OCI-LY7 (cell line): ENCODE results near the gene LIMK2. TPM values are rescaled to one million over a fixed set of nuclear protein-coding genes. Genes with fewer than 3 reads are reported as not detected.

Source experiments
- BruUV-seq: library from RNA; stranded (reverse); fragments of 400-500 nt; replicated peaks from 2 replicates; lab custom pipeline; 2021; lab: Mats Ljungman, UMichigan
- CTCF ChIA-PET: fragments of 300-600 bp; sonication (Branson Sonifier 250); formaldehyde crosslinking; loops from one replicate; lab custom pipeline; 2022; ENCODE audit warnings: antibody characterized with exemption; ENCODE audit not compliant: unreplicated experiment; lab: Charles Lee
- POLR2A ChIA-PET: fragments of 300-600 bp; sonication (Branson Sonifier 250); formaldehyde crosslinking; loops from one replicate; lab custom pipeline; 2022; ENCODE audit warnings: antibody characterized with exemption; lab: Charles Lee
- DNase-seq: peaks from one replicate; pipeline ENCODE4 v3.0.0-alpha.2; 2015; ENCODE audit warnings: low spot score
- H2AFZ ChIP-seq: fragments of 200-600 bp; sonication (generic), shearing (Covaris generic); 2 replicates; pipeline ENCODE4 v1.6.1; 2014; ENCODE audit warnings: mild to moderate bottlenecking, antibody characterized with exemption, low read length, moderate library complexity
- H3K27ac ChIP-seq: fragments of 200-600 bp; sonication (generic); 2 replicates; pipeline ENCODE4 v1.5.1; 2014; ENCODE audit warnings: mixed run types, low read depth, mild to moderate bottlenecking, moderate library complexity, low read length, inconsistent platforms; ENCODE audit not compliant: poor library complexity, severe bottlenecking
- H3K36me3 ChIP-seq: fragments of 200-600 bp; sonication (generic); 2 replicates; pipeline ENCODE4 v1.6.1; 2014; ENCODE audit warnings: mild to moderate bottlenecking, antibody characterized with exemption, low read length, moderate library complexity, mixed read lengths; ENCODE audit not compliant: insufficient read depth
- H3K4me1 ChIP-seq: fragments of 200-600 bp; sonication (generic); 2 replicates; pipeline ENCODE4 v1.5.1; 2014; ENCODE audit warnings: mild to moderate bottlenecking, low read length; ENCODE audit not compliant: insufficient read depth, poor library complexity, severe bottlenecking
- H3K4me2 ChIP-seq: fragments of 200-600 bp; sonication (generic); 2 replicates; pipeline ENCODE4 v1.6.1; 2014; ENCODE audit warnings: mild to moderate bottlenecking, low read length
- H3K4me3 ChIP-seq: fragments of 200-600 bp; sonication (generic); 2 replicates; pipeline ENCODE4 v1.5.1; 2014; ENCODE audit warnings: mild to moderate bottlenecking, low read depth, low read length; ENCODE audit not compliant: poor library complexity, severe bottlenecking
- H3K79me2 ChIP-seq: fragments of 200-600 bp; sonication (generic); 2 replicates; pipeline ENCODE4 v1.6.1; 2016; ENCODE audit warnings: low read depth, mild to moderate bottlenecking, low read length, moderate library complexity, mixed read lengths; ENCODE audit not compliant: insufficient read depth
- H3K9me2 ChIP-seq: fragments of 200-600 bp; sonication (generic); 2 replicates; pipeline ENCODE4 v1.6.1; 2016; ENCODE audit warnings: mild to moderate bottlenecking, low read length, mixed read lengths; ENCODE audit not compliant: insufficient read depth
- H3K9me3 ChIP-seq: fragments of 200-600 bp; sonication (generic); 2 replicates; pipeline ENCODE4 v1.6.1; 2014; ENCODE audit warnings: mild to moderate bottlenecking, mixed run types, low read length, mixed read lengths
- H4K20me1 ChIP-seq: fragments of 200-600 bp; sonication (generic); 2 replicates; pipeline ENCODE4 v1.6.1; 2014; ENCODE audit warnings: mild to moderate bottlenecking, antibody characterized with exemption, low read length, moderate library complexity, mixed read lengths; ENCODE audit not compliant: insufficient read depth
- CTCF ChIP-seq: fragments of 200-600 bp; sonication (generic); conservative IDR thresholded peaks from 2 replicates; pipeline ENCODE4 v1.5.1; 2014; ENCODE audit warnings: mild to moderate bottlenecking, antibody characterized with exemption, low read length, moderate library complexity, mixed read lengths
- EZH2phosphoT487 ChIP-seq: fragments of 200-600 bp; sonication (generic); IDR thresholded peaks from 2 replicates; pipeline ENCODE4 v1.6.1; 2018; ENCODE audit warnings: low read depth, borderline replicate concordance, mild to moderate bottlenecking, mixed run types, antibody characterized with exemption, low read length, moderate library complexity, mixed read lengths
- intact Hi-C: fragments of 100-400 bp; cut with micrococcal nuclease; formaldehyde crosslinking; loops from one replicate; pipeline ENCODE4 v1.10.0; 2022; ENCODE audit not compliant: unreplicated experiment
- total RNA-seq, 2 experiments: library from RNA; depleted of rRNA in 1 of 2; stranded (reverse); fragments of >200 nt in 1 of 2; shearing (Covaris generic) in 1 of 2; gene quantifications; 2 replicates each; pipeline ENCODE4 v1.2.3, GENCODE V29; 2014 to 2022

Gene LIMK2
- total RNA-seq, 2 experiments from 2014 or later, result 16.2 to 24.8 TPM

GRCh38 chr22:31300896-31301295 is 88.8 kb downstream of the LIMK2 start:
- ChIA-PET CTCF (interaction anchor here (0.8 kb wide), 1 partner anchor 13 kb away, joined by 3 read pairs; no protein-coding TSS in a partner anchor), POLR2A (interaction anchor here (0.6 to 3.1 kb wide), 2 partner anchors 11 to 17 kb away, joined by 3 to 18 read pairs; partner anchors contain the start of gene PIK3IP1)
- Histone ChIP-seq H3K9me3 (no peaks in the 10 kb centered on the region), H4K20me1 (no peaks in the 10 kb centered on the region), H3K4me2 (no peak overlapping the region), H2AFZ (no peak overlapping the region), H3K79me2 (no peaks in the 10 kb centered on the region), H3K36me3 (no peaks in the 10 kb centered on the region), H3K4me3 (no peak overlapping the region), H3K9me2 (no peaks in the 10 kb centered on the region), H3K4me1 (peaks cover 9% of the 10 kb centered on the region), H3K27ac (no peak overlapping the region)
- no peak for DNase-seq
- intact Hi-C loops, result no loop called here
- no TSS peak for BruUV-seq
- no peak for TF ChIP-seq EZH2phosphoT487
- TF ChIP-seq CTCF, result no peak

- TF ChIP-seq CTCF (no peak), EZH2phosphoT487 (no peak)
- no TSS peak for BruUV-seq
- no peaks in the 10 kb centered on the region for H3K79me2 ChIP-seq
- H3K27ac ChIP-seq, result no peak overlapping the region
- H3K4me2 ChIP-seq, result no peak overlapping the region
- CTCF ChIA-PET, result no interaction called here
- DNase-seq, result no peak
- peaks cover 11% of the 10 kb centered on the region for H3K4me1 ChIP-seq
- intact Hi-C loops, result no loop called here
- H3K9me2 ChIP-seq, result no peaks in the 10 kb centered on the region
- H4K20me1 ChIP-seq, result no peaks in the 10 kb centered on the region
- POLR2A ChIA-PET, result interaction anchor here (0.8 to 3.1 kb wide), 2 partner anchors 12 to 24 kb away, joined by 3 to 18 read pairs; partner anchors contain the start of gene PIK3IP1
- no peak overlapping the region for H2AFZ ChIP-seq
- H3K36me3 ChIP-seq, result no peaks in the 10 kb centered on the region
- no peak overlapping the region for H3K4me3 ChIP-seq
- no peaks in the 10 kb centered on the region for H3K9me3 ChIP-seq
Measured at GRCh38 chr22:31302006-31302405, 89.9 kb downstream of the LIMK2 start.

- no peak for DNase-seq
- H3K4me3 ChIP-seq, result no peak overlapping the region
- peaks cover 17% of the 10 kb centered on the region for H3K4me1 ChIP-seq
- no peaks in the 10 kb centered on the region for H3K36me3 ChIP-seq
- H4K20me1 ChIP-seq, result no peaks in the 10 kb centered on the region
- H3K9me3 ChIP-seq, result no peaks in the 10 kb centered on the region
- H3K27ac ChIP-seq, result no peak overlapping the region
- H2AFZ ChIP-seq, result no peak overlapping the region
- TF ChIP-seq EZH2phosphoT487 (no peak), CTCF (no peak)
- no peaks in the 10 kb centered on the region for H3K9me2 ChIP-seq
- H3K4me2 ChIP-seq, result no peak overlapping the region
- ChIA-PET POLR2A (interaction anchor here (3.1 kb wide), 1 partner anchor 13 kb away, joined by 18 read pairs; the partner anchor contains the start of gene PIK3IP1), CTCF (no interaction called here)
- BruUV-seq, result no TSS peak
- H3K79me2 ChIP-seq, result no peaks in the 10 kb centered on the region
- intact Hi-C loops, result no loop called here
Measured at GRCh38 chr22:31302537-31302936, 90.4 kb downstream of the LIMK2 start.
